Measurements from ENCODE around the gene GORASP2. TPM values are rescaled to one million over a fixed set of nuclear protein-coding genes. Genes with fewer than 3 reads are reported as not detected.

GORASP2 gene
- total and polyA plus RNA-seq, 2 donors (not counting 1 experiment from before 2014, with no cell fraction given) = 28.2 to 228 TPM

DNA sequence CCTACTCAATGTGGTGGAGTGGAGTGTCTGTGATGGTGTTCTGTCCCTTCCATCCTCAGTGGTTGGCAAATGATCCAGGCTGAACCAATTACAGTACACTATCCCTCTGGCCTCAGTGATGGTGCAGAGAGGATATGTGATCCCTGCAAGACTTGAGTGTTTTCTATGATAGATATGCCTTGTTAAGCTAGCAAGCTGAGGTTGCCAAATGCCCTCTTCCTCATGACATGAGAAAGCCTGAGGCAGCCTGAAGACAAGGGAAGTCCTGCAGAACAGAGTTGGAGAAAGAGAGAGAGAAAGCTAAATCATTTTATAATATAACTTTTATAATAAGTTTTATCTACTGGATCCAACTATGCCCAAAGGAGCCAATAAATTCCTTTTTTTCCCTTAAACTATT, 41.6 kb upstream of the GORASP2 start:
- Histone ChIP-seq H3K9ac (ENCODE audit: insufficient read depth, low read length) (no peak overlapping the region), H3K36me3 (ENCODE audit: control insufficient read depth, insufficient read depth, low read length) (no peaks in the 10 kb centered on the region), H3K79me2 (ENCODE audit: control insufficient read depth, insufficient read depth, low read length) (no peaks in the 10 kb centered on the region), H3K9me3 (ENCODE audit: control insufficient read depth, insufficient read depth, low read depth, low read length) (no peaks in the 10 kb centered on the region), H3K4me2 (ENCODE audit: extremely low read depth, insufficient read depth, low read length) (no peak overlapping the region), H3K4me3 (replicated peaks in 1 of 4; ENCODE audit: control extremely low read depth in 1 of 4, insufficient read depth in 1 of 4, low read depth in 3 of 4, low read length in 4 of 4) (no peak overlapping the region), H3K4me1 (ENCODE audit: control insufficient read depth, extremely low read depth, insufficient read depth, low read length) (no peaks in the 10 kb centered on the region), H3K27me3 (ENCODE audit: control insufficient read depth, insufficient read depth, low read length) (no peaks in the 10 kb centered on the region), H3K27ac (ENCODE audit: insufficient read depth, low read length) (no peak overlapping the region), H2AFZ (ENCODE audit: low read length) (no peak overlapping the region), H4K20me1 (ENCODE audit: control insufficient read depth, extremely low read depth, insufficient read depth, low read length) (no peaks in the 10 kb centered on the region)
- no peak for DNase-seq (ENCODE audit: low read depth in 2 of 2)
- TF ChIP-seq, protein P1, sequence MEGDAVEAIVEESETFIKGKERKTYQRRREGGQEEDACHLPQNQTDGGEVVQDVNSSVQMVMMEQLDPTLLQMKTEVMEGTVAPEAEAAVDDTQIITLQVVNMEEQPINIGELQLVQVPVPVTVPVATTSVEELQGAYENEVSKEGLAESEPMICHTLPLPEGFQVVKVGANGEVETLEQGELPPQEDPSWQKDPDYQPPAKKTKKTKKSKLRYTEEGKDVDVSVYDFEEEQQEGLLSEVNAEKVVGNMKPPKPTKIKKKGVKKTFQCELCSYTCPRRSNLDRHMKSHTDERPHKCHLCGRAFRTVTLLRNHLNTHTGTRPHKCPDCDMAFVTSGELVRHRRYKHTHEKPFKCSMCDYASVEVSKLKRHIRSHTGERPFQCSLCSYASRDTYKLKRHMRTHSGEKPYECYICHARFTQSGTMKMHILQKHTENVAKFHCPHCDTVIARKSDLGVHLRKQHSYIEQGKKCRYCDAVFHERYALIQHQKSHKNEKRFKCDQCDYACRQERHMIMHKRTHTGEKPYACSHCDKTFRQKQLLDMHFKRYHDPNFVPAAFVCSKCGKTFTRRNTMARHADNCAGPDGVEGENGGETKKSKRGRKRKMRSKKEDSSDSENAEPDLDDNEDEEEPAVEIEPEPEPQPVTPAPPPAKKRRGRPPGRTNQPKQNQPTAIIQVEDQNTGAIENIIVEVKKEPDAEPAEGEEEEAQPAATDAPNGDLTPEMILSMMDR (conservative IDR thresholded peaks at IDR 0.05 in 1 of 2, IDR thresholded peaks at IDR 0.05 in 1 of 2; ENCODE audit: low read depth in 1 of 2, low read length in 2 of 2) = no peak
- no peak for TF ChIP-seq EZH2 (IDR thresholded peaks at IDR 0.05; ENCODE audit: low read length, missing control alignments)

DNA sequence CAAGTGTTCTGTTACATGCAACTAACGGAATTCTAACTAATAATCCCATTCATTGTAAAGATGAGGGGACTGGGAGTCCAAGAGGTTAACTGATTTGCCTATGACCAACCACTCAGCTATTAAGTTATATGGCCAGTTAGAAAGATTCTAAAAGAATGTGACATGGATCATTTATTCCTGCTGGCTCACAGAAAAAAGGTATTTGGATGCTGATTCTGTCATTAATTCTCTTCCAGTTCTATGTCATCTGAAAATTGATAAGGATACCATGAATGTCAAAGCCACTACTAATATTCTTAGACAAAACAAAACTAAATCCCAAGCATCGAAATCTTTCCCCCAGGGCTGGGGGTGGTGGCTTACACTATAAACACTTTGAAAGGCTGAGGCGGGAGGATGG, 41.2 kb upstream of the GORASP2 start:
- H3K4me2 ChIP-seq (ENCODE audit: extremely low read depth, insufficient read depth, low read length) = no peak overlapping the region
- H3K27me3 ChIP-seq (ENCODE audit: control insufficient read depth, insufficient read depth, low read length) = no peaks in the 10 kb centered on the region

DNA sequence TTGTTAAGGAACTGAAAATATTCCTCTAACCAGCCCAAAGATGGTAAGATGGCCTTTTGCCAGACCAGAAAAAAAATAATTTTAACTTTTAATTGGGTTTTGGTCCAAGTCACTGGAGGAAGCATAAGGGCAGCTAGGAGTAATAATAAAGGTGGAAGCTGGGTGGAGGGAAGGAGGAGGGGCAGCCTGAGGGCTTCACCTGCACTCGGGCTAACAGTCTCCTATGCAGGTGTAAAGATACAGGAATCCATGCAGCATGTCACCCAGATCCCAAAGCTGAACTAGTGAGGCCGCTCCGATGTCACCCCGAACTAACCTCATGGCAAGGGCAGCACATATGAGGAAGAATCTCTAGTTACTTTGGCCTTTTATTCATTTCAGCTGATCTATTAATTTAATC, 37.2 kb upstream of the GORASP2 start:
- H4K20me1 ChIP-seq (ENCODE audit: control insufficient read depth, extremely low read depth, insufficient read depth, low read length) = no peaks in the 10 kb centered on the region
- TF ChIP-seq, protein P1 (conservative IDR thresholded peaks at IDR 0.05 in 1 of 2, IDR thresholded peaks at IDR 0.05 in 1 of 2; ENCODE audit: low read depth in 1 of 2, low read length in 2 of 2) = no peak
- TF ChIP-seq EZH2 (IDR thresholded peaks at IDR 0.05; ENCODE audit: low read length, missing control alignments) = no peak
- H3K9me3 ChIP-seq (ENCODE audit: control insufficient read depth, insufficient read depth, low read depth, low read length) = no peaks in the 10 kb centered on the region
- H3K27ac ChIP-seq (ENCODE audit: insufficient read depth, low read length) = no peak overlapping the region
- H2AFZ ChIP-seq (ENCODE audit: low read length) = no peak overlapping the region
- H3K4me1 ChIP-seq (ENCODE audit: control insufficient read depth, extremely low read depth, insufficient read depth, low read length) = no peaks in the 10 kb centered on the region
- no peak overlapping the region for H3K4me3 ChIP-seq (replicated peaks in 1 of 4; ENCODE audit: control extremely low read depth in 1 of 4, insufficient read depth in 1 of 4, low read depth in 3 of 4, low read length in 4 of 4)
- no peaks in the 10 kb centered on the region for H3K79me2 ChIP-seq (ENCODE audit: control insufficient read depth, insufficient read depth, low read length)
- no peak for DNase-seq (ENCODE audit: low read depth in 2 of 2)
- no peak overlapping the region for H3K4me2 ChIP-seq (ENCODE audit: extremely low read depth, insufficient read depth, low read length)
- H3K9ac ChIP-seq (ENCODE audit: insufficient read depth, low read length) = no peak overlapping the region
- no peaks in the 10 kb centered on the region for H3K27me3 ChIP-seq (ENCODE audit: control insufficient read depth, insufficient read depth, low read length)
- no peaks in the 10 kb centered on the region for H3K36me3 ChIP-seq (ENCODE audit: control insufficient read depth, insufficient read depth, low read length)

More for the DNA sequence above, 41.2 kb upstream of the GORASP2 start:
- Histone ChIP-seq H2AFZ (ENCODE audit: low read length) (no peak overlapping the region), H3K9me3 (ENCODE audit: control insufficient read depth, insufficient read depth, low read depth, low read length) (no peaks in the 10 kb centered on the region), H3K9ac (ENCODE audit: insufficient read depth, low read length) (no peak overlapping the region), H4K20me1 (ENCODE audit: control insufficient read depth, extremely low read depth, insufficient read depth, low read length) (no peaks in the 10 kb centered on the region), H3K27ac (ENCODE audit: insufficient read depth, low read length) (no peak overlapping the region), H3K4me1 (ENCODE audit: control insufficient read depth, extremely low read depth, insufficient read depth, low read length) (no peaks in the 10 kb centered on the region), H3K4me3 (replicated peaks in 1 of 4; ENCODE audit: control extremely low read depth in 1 of 4, insufficient read depth in 1 of 4, low read depth in 3 of 4, low read length in 4 of 4) (no peak overlapping the region), H3K79me2 (ENCODE audit: control insufficient read depth, insufficient read depth, low read length) (no peaks in the 10 kb centered on the region), H3K36me3 (ENCODE audit: control insufficient read depth, insufficient read depth, low read length) (no peaks in the 10 kb centered on the region)
- peak in 1 of 2 donors; percentile 65 for DNase-seq (ENCODE audit: low read depth in 2 of 2)
- TF ChIP-seq, protein P1 (conservative IDR thresholded peaks at IDR 0.05 in 1 of 2, IDR thresholded peaks at IDR 0.05 in 1 of 2; ENCODE audit: low read depth in 1 of 2, low read length in 2 of 2) = no peak
- TF ChIP-seq EZH2 (IDR thresholded peaks at IDR 0.05; ENCODE audit: low read length, missing control alignments) = no peak
